GM21367 (cell line): ENCODE results near the gene ALDOB.
A peak's percentile ranks its signal among the peaks of the same experiment; 100 is the strongest.
"Not testable (repeated sequence)": the region's sequence is repeated elsewhere in the genome, so short reads cannot be mapped to it uniquely, and the experiment has no call there.

Experiments
- ATAC-seq: cut with Tn5 transposase; IDR thresholded peaks from one replicate; pipeline ENCODE4 v1.9.1; 2021; ENCODE audit not compliant: unreplicated experiment

The ALDOB gene

DNA sequence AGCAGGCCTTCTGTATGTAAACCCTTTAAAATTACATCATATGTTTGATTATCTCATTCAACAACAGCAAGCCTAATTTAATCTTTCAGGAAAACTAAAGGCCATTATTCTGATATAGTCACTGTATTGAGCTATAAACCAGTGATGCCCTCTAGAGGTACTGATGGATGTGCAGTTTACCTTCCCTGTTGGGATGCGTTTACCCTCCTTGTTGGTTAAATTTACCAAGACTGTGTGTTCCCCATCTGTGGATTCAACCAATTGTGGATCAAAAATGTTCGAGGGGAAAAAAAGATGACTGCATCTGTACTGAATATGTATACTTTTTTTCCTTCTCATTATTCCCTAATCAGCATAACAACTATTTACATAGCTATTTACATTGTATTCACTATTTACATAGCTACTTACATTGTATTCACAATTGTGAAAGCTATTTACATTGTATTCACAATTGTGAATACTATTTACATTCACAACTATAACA lies 47.0 kb downstream of the ALDOB start:
- ATAC-seq, result no peak

DNA sequence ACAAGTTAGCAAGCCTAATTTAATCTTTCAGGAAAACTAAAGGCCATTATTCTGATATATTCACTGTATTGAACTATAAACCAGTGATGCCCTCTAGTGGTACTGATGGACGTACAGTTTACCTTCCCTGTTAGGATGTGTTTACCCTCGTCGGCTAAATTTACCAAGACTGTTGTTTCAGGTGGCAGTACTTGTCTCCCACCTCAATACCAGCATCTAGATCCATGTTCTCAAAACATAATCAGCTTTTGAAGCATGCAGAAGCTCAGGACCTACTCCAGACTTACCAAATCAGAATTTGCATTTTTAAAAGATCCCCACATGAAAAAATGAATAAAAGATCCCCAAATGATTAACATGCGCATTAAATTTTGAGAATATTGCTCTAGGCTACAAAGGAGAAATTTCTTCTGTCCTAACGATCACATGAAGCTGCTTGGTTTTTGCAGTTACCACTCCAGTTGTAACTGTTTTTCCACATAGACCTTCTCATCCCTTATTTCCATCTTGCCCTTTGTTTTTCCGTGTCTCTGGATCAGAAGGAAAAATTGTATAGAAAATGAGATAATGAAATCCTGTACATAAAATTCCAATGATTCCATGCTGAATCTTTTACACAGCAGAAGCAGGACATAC lies 47.6 kb downstream of the ALDOB start:
- ATAC-seq, result peak; percentile 69

DNA sequence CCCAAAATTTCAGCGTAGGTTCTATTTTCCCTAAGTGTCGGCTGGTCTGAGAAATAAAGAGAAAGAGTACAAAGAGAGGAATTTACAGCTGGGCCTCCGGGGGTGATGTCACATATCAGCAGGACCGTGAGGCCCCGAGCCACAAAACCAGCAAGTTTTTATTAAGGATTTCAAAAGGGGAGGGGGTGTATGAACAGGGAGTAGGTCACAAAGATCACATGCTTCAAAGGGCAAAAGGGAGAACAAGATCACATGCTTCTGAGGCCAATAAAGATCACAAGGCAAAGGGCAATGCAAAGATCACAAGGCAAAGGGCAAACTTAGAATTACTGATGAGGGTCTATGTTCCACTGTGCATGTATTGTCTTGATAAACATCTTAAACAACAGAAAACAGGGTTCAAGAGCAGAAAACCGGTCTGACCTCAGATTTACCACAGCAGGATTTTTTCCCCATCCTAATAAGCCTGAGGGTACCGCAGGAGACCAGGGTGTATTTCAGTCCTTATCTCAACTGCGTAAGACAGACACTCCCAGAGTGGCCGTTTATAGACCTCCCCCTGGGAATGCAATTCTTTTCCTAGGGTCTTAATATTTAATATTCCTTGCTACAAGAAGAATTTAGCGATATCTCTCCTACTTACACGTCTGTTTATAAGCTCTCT lies 50.6 kb downstream of the ALDOB start, which contains the start of gene BAAT:
TSS of gene BAAT (minus strand) at position 134 of the 664 bp plus-strand sequence. CDS start 13,602 bp downstream, outside the sequence.
- not testable (repeated sequence) for ATAC-seq

DNA sequence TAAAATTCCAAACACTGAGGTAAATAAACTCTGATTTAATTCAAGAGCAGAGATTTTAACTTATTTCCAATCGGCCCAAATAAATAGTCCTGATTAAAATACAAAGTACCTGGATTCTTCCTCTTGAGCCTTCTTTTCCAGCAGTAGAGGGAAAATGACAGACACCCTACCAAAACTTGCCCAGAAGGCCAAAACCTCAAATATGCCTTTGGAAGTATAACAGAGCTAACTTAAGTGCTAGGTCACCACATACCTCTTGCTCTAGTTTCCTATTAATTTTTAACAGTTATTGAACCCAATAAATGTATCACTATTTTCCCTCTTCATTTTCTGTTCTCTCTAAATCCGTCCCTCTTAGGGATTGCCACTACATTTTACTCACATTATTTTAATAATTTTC lies 52.2 kb downstream of the ALDOB start:
- no peak for ATAC-seq

DNA sequence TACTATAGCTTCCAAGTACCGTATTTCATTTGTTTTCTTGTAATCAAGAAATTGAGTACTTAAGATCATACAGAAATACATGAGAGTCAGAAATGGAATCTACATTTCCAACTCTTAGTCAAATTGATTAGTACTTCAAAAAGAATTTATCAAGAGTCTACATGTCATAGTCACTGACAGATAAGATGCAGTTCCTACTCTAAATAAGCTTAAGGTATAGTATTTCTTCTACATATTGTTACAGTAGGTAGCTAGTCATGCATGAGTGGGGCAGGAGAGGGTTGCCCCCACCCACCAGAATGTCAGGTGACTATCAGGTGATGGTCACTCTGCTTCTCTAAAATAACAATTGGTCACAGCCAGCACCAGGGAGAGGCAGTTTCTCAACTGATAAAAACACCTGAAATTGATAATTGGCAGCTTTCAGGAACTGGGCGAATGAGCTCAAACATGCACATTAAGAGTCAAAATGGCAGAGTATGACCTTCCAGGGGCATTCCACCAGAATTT lies 53.7 kb downstream of the ALDOB start:
- no peak for ATAC-seq

DNA sequence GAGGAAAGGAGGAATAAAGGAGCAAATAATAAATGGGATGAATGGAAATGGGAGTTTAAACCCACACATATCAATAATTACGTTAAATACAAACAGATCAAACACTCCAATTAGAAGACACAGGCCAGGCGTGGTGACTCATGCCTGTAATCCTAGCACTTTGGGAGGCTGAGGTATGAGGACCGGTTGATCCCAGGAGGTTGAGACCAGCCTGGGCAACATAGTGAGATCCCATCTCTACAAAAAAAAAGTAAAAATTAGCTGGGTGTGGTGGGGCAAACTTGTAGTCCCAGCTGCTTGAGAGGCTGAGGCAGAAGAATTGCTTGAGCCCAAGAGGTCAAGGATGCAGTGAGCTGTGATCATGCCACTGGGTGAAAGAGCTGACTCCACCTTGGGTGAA lies 54.5 kb downstream of the ALDOB start:
- no peak for ATAC-seq

DNA sequence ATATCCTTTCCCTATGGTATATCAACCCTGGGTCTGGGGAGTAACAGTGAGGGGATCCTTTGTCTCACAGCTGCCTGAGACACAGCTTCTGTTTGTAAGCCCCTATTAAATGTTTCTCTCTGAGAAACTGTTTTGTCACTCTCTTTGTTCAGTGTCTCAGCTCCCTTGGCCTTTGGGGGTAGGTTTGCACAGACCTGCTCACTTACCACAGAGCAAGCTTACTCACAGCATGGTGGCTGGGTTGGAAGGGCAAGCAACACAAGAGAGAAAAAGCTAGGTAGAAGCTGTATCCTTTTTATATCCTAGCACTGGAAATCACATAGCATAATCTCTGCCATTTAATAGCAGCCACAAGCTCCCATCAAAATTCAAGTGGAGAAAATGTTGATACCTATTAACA lies 55.3 kb downstream of the ALDOB start:
- ATAC-seq, result no peak

DNA sequence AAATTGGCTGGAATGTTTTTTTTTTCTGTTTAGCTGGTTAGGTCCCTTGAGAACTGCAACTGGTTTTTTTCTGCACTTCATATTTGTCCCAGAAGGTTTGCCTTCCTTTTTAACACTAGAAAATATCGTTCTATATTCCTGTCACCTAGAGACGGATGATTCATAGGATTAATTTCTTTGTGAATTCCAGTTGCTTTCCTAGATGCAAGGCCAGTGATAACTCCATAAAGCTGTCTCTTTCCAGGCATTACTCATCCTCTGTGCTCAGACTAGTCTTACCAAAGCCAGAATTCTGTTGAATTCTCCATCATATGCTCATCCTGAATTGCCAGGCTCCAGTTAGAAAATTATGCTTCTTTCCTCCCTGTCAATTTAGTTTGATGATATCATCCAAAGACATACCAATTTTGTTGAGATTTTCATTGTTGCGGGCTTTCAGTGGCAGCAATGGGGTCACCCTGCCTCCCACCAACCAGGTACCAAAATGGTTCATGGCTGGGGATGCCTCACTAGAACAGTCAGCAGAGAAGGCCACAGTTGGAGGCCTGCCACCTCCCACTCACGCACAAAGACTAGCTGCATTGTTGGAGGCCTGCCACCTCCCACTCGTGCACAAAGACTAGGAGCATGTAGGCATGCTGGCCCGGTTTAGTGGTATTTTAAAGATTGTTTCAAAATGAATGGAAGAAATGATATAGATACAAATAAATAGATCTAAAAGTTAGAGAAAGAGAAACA lies 59.3 kb downstream of the ALDOB start:
- ATAC-seq, result no peak

DNA sequence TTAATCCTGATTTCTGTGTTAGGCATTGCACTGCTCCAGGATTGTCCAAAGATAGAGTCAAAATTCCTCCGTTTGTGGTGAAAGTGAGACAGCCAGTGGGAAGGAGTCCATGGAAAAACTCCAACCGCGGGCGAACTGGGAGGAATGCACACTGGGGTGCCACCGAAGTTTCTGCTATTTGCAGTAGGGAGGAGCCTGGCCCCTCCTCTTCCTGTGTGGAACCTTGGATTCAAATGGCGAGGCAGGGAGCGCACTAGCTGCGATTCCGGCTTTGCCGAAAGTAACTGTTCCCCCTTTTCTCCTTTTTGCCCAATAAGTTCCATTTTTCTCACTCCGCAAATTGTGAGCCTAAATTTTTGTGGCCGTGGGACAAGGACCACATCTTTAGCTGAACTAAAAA lies 60.0 kb downstream of the ALDOB start:
- no peak for ATAC-seq

DNA sequence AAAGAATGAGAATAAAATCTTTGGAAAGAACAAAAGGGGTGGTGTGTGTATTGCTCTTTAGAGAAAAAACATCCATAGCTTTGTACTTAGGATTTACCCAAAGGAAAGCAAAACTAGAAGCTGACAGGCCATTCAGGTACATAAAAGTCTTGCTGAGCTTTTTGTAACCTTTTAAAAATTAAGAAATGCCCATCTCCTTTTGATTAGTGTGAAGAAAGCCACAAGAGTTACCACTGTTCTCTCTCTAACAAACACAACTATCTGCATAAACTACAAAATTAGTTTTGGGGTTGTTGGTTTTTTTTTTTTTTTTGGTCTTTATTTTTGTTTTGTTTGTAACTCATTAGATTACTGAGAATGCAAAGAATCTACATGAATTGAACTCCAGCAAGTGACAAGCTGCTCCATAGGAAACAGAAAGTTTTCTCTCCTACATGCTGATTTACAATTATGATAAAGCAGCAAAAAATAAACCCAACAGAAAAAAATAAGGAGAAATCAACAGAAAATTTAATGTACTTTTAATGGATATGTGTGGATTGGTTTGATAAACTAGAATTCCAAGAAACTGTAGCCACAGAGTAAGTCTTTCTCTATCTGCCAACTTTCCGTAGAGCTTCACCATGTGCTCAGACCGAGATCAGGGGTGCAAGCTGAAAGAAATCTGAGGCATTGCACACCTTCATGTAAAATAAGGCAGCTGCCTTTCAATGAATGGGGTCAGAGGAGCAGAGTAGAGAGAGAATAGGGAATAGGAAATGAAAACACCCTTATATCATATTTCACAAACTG lies 63.1 kb downstream of the ALDOB start:
- no peak for ATAC-seq

DNA sequence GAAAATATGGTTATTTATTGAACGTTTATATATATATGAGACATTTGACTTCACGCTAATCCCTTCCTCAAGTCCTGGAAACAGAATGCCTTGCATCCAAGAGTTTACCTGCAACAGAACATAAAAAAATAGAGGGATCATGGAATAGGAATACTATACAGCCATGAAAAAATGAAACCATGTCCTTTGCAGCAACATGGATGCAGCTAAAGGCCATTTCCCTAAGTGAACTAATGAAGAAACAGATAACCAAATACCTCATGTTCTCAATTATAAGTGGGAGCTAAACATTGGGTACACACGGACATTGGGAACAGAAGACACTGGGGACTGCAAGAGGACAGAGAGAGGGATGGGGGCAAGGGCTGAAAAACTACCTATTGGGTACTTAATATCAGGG lies 63.8 kb downstream of the ALDOB start:
- no peak for ATAC-seq
